Immature natural killer cell (primary cell): Measurements from ENCODE around the gene HIVEP1. TPM values are rescaled to one million over a fixed set of nuclear protein-coding genes. Genes with fewer than 3 reads are reported as not detected.
"Not testable (repeated sequence)": the region's sequence is repeated elsewhere in the genome, so short reads cannot be mapped to it uniquely, and the experiment has no call there.

Experiments
- DNase-seq, 3 donors: peaks; one replicate each; pipeline ENCODE4 v3.0.0; 2022; ENCODE audit warnings: mixed read lengths in 1 of 3
- H3K27ac Mint-ChIP-seq, 6 donors: one replicate each; pipeline ENCODE4 v1.8.0; 2020; ENCODE audit warnings: mixed read lengths in 6 of 6, mild to moderate bottlenecking in 5 of 6, inconsistent platforms in 4 of 6, moderate library complexity in 3 of 6
- H3K27me3 Mint-ChIP-seq, 3 donors: one replicate each; pipeline ENCODE4 v1.8.0; 2020 to 2021; ENCODE audit warnings: low read depth in 3 of 3, mild to moderate bottlenecking in 3 of 3, mixed read lengths in 3 of 3, moderate library complexity in 3 of 3, inconsistent platforms in 1 of 3
- H3K36me3 Mint-ChIP-seq, 3 donors: one replicate each; pipeline ENCODE4 v1.8.0; 2020; ENCODE audit warnings: mixed read lengths in 3 of 3, inconsistent platforms in 2 of 3, mild to moderate bottlenecking in 2 of 3
- H3K4me1 Mint-ChIP-seq, 2 donors: one replicate each; pipeline ENCODE4 v1.8.0; 2020; ENCODE audit warnings: inconsistent platforms in 2 of 2, mild to moderate bottlenecking in 2 of 2, mixed read lengths in 2 of 2, moderate library complexity in 1 of 2
- H3K4me3 Mint-ChIP-seq, 5 donors: one replicate each; pipeline ENCODE4 v1.8.0; 2020; ENCODE audit warnings: mild to moderate bottlenecking in 5 of 5, mixed read lengths in 5 of 5, inconsistent platforms in 3 of 5, moderate library complexity in 3 of 5
- H3K9me3 Mint-ChIP-seq, 6 donors: one replicate each; pipeline ENCODE4 v1.8.0; 2020; ENCODE audit warnings: mild to moderate bottlenecking in 6 of 6, mixed read lengths in 6 of 6, inconsistent platforms in 4 of 6, moderate library complexity in 3 of 6
- polyA plus RNA-seq, 3 donors: library from polyadenylated mRNA; unstranded; fragments of 300-500 nt; fragmentation: Illumina TruSeq; gene quantifications; one replicate each; pipeline ENCODE4 v1.2.3, GENCODE V29; 2021

Gene HIVEP1
- polyA plus RNA-seq, 3 donors from 2014 or later: 1.9 to 5.5 TPM; not detected in 1

DNA sequence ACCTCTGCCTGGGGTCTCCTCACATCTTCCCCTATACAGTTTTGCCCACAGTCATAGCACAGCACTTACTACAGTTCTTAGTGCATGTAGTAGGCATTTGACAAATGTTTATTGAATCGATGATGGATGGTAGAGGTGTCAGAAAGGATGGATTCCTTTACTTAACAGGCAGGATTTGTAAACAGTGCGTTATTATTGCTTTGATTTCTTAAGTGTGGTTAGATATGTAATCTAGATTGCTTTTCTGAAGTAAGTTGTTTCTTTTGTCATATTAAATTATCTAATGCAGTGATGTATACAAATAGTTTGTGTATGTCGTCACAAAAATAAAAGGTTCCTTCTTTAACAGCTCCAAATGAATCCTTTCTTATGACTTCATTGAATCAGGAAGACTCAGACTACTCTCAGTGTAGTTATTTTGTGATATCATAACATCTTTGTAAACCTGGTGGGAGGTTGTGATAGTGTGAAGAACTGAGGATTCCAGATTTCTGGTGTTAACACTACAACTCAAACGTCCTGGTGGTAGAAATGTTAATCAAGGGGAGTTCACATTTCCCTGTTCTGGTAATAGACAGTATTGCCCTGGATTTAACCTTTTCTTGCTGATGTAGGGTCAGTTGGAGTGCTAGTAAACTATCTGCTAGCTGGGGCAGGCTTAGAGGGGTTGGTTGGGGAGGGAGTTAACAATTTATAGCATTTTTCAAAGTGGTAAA lies 87.7 kb downstream of the HIVEP1 start:
- no peak for DNase-seq
- Mint-ChIP-seq H3K36me3 (peaks cover 0 to 4% (median 3%) of the 10 kb centered on the region in 3 donors), H3K27me3 (peaks cover 0 to 2% (median 0%) of the 10 kb centered on the region in 3 donors), H3K4me1 (peaks cover 0 to 11% of the 10 kb centered on the region in 2 donors), H3K4me3 (no peak overlapping the region), H3K9me3 (no peaks in the 10 kb centered on the region), H3K27ac (peak overlapping the region in 1 of 6 donors; percentile 50)

GRCh38 chr6:12101048-12101447 lies 88.9 kb downstream of the HIVEP1 start:
- no peaks in the 10 kb centered on the region for H3K27me3 Mint-ChIP-seq
- H3K36me3 Mint-ChIP-seq: peaks cover 0 to 4% (median 3%) of the 10 kb centered on the region in 3 donors
- no peak for DNase-seq
- no peaks in the 10 kb centered on the region for H3K9me3 Mint-ChIP-seq
- H3K27ac Mint-ChIP-seq: no peak overlapping the region
- no peak overlapping the region for H3K4me3 Mint-ChIP-seq
- H3K4me1 Mint-ChIP-seq: peaks cover 0 to 11% of the 10 kb centered on the region in 2 donors

DNA sequence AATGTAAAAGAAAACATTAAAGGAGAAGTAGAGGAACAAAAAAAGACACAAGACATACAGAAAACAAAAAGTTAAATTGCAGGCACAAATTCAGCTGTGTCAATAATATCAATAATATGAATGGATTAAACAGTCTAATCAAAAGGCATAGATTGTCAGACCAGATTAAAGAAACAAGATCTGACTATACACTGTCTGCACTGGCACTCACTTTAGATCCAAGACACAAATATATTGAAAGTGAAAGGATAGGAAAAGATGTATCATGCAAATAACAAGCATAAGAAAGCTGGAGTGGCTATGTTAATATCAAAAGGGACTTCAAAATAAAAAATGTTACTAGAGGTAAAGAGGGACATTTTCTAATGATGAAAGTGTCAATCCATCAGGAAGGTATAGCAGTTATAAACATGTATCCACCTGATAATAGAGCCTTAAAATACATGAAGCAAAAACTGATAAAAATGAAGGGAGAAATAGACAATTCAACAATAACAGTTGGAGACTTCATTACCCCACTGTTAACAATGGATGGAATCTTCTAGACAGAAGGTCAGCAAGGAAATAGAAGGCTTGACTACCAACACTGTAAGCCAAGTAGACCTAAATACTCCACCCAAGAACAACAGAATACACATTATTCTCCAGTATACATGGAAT lies 89.7 kb downstream of the HIVEP1 start:
- Mint-ChIP-seq H3K4me3 (no peak overlapping the region), H3K36me3 (peaks cover 0 to 4% (median 3%) of the 10 kb centered on the region in 3 donors), H3K4me1 (peaks cover 0 to 11% of the 10 kb centered on the region in 2 donors), H3K27me3 (no peaks in the 10 kb centered on the region), H3K9me3 (no peaks in the 10 kb centered on the region), H3K27ac (peak overlapping the region in 2 of 6 donors; percentile 10)
- no peak for DNase-seq

DNA sequence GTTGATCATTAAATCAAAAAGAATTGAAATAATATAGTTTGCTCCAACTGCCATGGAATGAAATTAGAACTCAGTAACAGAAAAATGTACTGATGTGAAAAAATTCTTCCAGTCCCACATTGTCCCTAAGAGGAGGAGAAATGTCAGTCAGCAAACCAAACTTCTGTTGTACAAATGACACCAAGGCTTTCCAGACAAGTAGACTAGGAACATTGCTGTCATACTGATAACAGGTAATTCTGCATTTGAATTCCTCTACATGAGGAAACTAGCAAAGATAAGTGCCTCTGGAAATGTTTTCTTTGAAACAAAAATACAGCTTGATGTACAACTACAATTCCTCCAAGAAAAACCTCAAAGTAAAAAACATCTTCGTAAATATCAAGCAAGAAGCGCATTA lies 90.2 kb downstream of the HIVEP1 start:
- Mint-ChIP-seq H3K36me3 (peaks cover 0 to 4% (median 3%) of the 10 kb centered on the region in 3 donors), H3K9me3 (no peaks in the 10 kb centered on the region), H3K4me1 (peaks cover 0 to 11% of the 10 kb centered on the region in 2 donors), H3K27me3 (no peaks in the 10 kb centered on the region), H3K4me3 (no peak overlapping the region), H3K27ac (no peak overlapping the region)
- DNase-seq: no peak

DNA sequence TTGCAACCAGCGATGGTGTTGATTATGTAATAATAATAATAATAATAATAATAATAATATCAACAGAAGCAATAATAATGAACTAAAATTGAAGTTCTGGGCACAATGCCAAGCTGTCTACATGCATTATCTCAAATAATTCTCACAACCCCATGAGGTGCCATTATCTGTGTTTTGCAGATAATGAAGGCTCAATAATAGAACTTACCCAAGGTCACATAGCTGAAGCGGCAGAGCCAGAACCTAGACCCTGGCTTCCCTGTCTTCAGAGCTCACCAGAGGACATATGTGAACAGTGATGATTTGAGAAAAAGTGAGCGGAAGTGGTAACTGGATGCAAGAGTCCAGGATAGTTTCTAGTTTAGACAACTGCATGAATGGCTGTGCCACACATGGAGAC lies 91.0 kb downstream of the HIVEP1 start:
- Mint-ChIP-seq H3K27me3 (no peaks in the 10 kb centered on the region), H3K4me3 (no peak overlapping the region), H3K9me3 (no peaks in the 10 kb centered on the region), H3K36me3 (peaks cover 0 to 4% (median 3%) of the 10 kb centered on the region in 3 donors), H3K27ac (no peak overlapping the region), H3K4me1 (peaks cover 0 to 11% of the 10 kb centered on the region in 2 donors)
- no peak for DNase-seq

GRCh38 chr6:12105271-12105670 lies 93.2 kb downstream of the HIVEP1 start:
- no peak for DNase-seq
- H3K27me3 Mint-ChIP-seq: no peaks in the 10 kb centered on the region
- H3K36me3 Mint-ChIP-seq: peaks cover 6 to 7% (median 7%) of the 10 kb centered on the region in 3 donors
- H3K4me1 Mint-ChIP-seq: peaks cover under 1 to 21% of the 10 kb centered on the region in 2 donors
- H3K4me3 Mint-ChIP-seq: no peak overlapping the region
- H3K27ac Mint-ChIP-seq: no peak overlapping the region
- H3K9me3 Mint-ChIP-seq: no peaks in the 10 kb centered on the region

DNA sequence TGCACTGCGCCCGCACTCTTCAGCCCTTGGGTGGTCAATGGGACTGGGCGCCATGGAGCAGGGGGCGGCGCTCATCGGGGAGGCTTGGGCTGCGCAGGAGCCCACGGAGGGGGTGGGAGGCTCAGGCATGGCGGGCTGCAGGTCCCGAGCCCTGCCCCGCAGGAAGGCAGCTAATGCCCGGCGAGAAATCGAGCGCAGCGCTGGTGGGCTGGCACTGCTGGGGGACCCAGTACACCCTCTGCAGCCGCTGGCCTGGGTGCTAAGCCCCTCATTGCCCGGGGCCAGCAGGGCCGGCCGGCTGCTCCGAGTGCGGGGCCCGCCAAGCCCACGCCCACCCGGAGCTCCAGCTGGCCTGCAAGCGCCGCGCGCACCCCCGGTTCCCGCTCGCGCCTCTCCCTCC lies 96.3 kb downstream of the HIVEP1 start:
- Mint-ChIP-seq H3K36me3 (peaks cover 10 to 14% (median 13%) of the 10 kb centered on the region in 3 donors), H3K4me1 (peaks cover 26 to 40% of the 10 kb centered on the region in 2 donors)
- H3K27ac Mint-ChIP-seq, DNase-seq, H3K4me3 Mint-ChIP-seq, H3K27me3 Mint-ChIP-seq, H3K9me3 Mint-ChIP-seq: not testable (repeated sequence)

GRCh38 chr6:12110523-12111362 lies 98.6 kb downstream of the HIVEP1 start:
- Mint-ChIP-seq H3K27me3 (peaks cover 0 to 1% (median 0%) of the 10 kb centered on the region in 3 donors), H3K36me3 (peaks cover 10 to 14% (median 13%) of the 10 kb centered on the region in 3 donors), H3K9me3 (no peaks in the 10 kb centered on the region), H3K4me3 (peak overlapping the region in 2 of 5 donors; percentile 7 to 10), H3K27ac (peak overlapping the region; percentile 2 to 49 (median 14)), H3K4me1 (peaks cover 49 to 63% of the 10 kb centered on the region in 2 donors)
- DNase-seq: peak in 1 of 3 donors; percentile 5

GRCh38 chr6:12111363-12111670 lies 99.2 kb downstream of the HIVEP1 start:
- Mint-ChIP-seq H3K4me3 (peak overlapping the region in 1 of 5 donors; percentile 12), H3K9me3 (peaks cover 0 to 3% (median 0%) of the 10 kb centered on the region in 6 donors), H3K4me1 (peaks cover 53 to 69% of the 10 kb centered on the region in 2 donors), H3K27ac (no peak overlapping the region), H3K36me3 (peaks cover 13 to 18% (median 16%) of the 10 kb centered on the region in 3 donors), H3K27me3 (peaks cover 0 to 1% (median 0%) of the 10 kb centered on the region in 3 donors)
- no peak for DNase-seq

GRCh38 chr6:12112540-12113189 lies 100.6 kb downstream of the HIVEP1 start:
- DNase-seq: no peak
- Mint-ChIP-seq H3K27me3 (peaks cover 0 to 2% (median 1%) of the 10 kb centered on the region in 3 donors), H3K36me3 (peaks cover 23 to 26% (median 25%) of the 10 kb centered on the region in 3 donors), H3K4me1 (peaks cover 56 to 77% of the 10 kb centered on the region in 2 donors), H3K4me3 (peak overlapping the region in 3 of 5 donors; percentile 49 to 70 (median 64)), H3K27ac (peak overlapping the region; percentile 9 to 76 (median 34)), H3K9me3 (peaks cover 1 to 12% (median 6%) of the 10 kb centered on the region in 6 donors)

- Mint-ChIP-seq H3K4me1 (peaks cover 56 to 77% of the 10 kb centered on the region in 2 donors), H3K4me3 (peak overlapping the region in 4 of 5 donors; percentile 19 to 64 (median 47)), H3K36me3 (peaks cover 23 to 26% (median 25%) of the 10 kb centered on the region in 3 donors), H3K27ac (peak overlapping the region in 5 of 6 donors; percentile 9 to 76 (median 26)), H3K9me3 (peaks cover 1 to 12% (median 6%) of the 10 kb centered on the region in 6 donors), H3K27me3 (peaks cover 0 to 2% (median 1%) of the 10 kb centered on the region in 3 donors)
- DNase-seq: no peak
Measured at GRCh38 chr6:12113190-12113577, 101.1 kb downstream of the HIVEP1 start.

- H3K27me3 Mint-ChIP-seq: peaks cover 0 to 2% (median 1%) of the 10 kb centered on the region in 3 donors
- peak in 2 of 3 donors; percentile 15 to 18 for DNase-seq
- peak overlapping the region; percentile 30 to 65 (median 60) for H3K4me3 Mint-ChIP-seq
- H3K9me3 Mint-ChIP-seq: peaks cover 1 to 12% (median 6%) of the 10 kb centered on the region in 6 donors
- peak overlapping the region; percentile 55 to 81 (median 74) for H3K27ac Mint-ChIP-seq
- H3K36me3 Mint-ChIP-seq: peaks cover 25 to 26% (median 26%) of the 10 kb centered on the region in 3 donors
- peaks cover 64 to 86% of the 10 kb centered on the region in 2 donors for H3K4me1 Mint-ChIP-seq
Measured at GRCh38 chr6:12114055-12114503, 102.0 kb downstream of the HIVEP1 start.

DNA sequence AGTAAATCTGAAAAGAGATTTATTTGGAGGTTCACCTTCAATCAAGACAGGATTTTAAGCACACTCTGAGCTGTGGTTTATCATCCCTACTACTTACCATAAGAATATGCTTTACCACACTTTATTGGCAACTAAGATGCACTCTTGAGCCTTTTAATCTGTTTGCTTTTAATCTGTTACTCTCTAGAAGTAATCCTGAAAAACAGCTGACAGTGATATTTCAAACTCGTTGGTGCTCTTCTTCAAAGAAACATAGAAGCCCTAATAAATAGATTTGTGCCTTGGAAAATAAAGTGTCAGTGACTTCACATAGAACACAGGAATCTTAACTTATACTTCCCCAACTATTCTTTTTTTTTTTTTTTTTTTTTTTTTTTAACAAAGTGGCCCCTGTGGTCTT lies 102.9 kb downstream of the HIVEP1 start:
- DNase-seq: no peak
- peak overlapping the region in 3 of 6 donors; percentile 12 to 83 (median 65) for H3K27ac Mint-ChIP-seq
- H3K27me3 Mint-ChIP-seq: peaks cover 0 to 2% (median 1%) of the 10 kb centered on the region in 3 donors
- peaks cover 71 to 89% of the 10 kb centered on the region in 2 donors for H3K4me1 Mint-ChIP-seq
- peaks cover 18 to 26% (median 23%) of the 10 kb centered on the region in 3 donors for H3K36me3 Mint-ChIP-seq
- no peak overlapping the region for H3K4me3 Mint-ChIP-seq
- H3K9me3 Mint-ChIP-seq: peaks cover 1 to 12% (median 6%) of the 10 kb centered on the region in 6 donors
